Lower leg skin (tissue), 3 donors: ENCODE data around the gene CALML3.

Source experiments
- POLR2A ChIP-seq, 2 donors: fragments of 450-650 bp; IDR thresholded peaks; one replicate each; pipeline ENCODE4 v1.6.1; 2016 to 2017; ENCODE audit warnings: antibody characterized with exemption in 2 of 2, mild to moderate bottlenecking in 1 of 2, moderate library complexity in 1 of 2
- TF ChIP-seq, protein P1 (sequence below), 3 donors: fragments of 450-650 bp; IDR thresholded peaks; one replicate each; pipeline ENCODE4 v1.5.1; 2016; ENCODE audit warnings: antibody characterized with exemption in 3 of 3, mild to moderate bottlenecking in 3 of 3, moderate library complexity in 2 of 3

DNA sequence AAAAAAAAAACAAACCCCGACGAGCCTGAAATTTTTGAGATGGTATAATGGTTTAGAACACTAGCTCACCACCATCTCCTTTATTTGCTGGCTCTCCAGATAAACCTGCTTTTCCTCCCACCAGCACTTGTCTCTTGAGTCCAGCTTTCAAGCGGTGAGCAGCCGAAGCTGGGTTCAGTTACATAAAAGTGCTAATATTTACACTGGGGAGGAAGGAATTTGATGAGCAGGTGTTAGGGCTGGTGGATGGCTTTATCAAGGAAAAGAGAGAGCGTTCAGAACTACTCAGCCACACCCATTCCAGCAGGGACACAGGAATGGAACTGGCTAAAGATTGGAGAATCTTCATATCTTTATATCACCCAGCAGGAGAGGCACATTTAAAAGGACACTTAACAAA, 6.6 kb upstream of the CALML3 start:
- TF ChIP-seq, protein P1, sequence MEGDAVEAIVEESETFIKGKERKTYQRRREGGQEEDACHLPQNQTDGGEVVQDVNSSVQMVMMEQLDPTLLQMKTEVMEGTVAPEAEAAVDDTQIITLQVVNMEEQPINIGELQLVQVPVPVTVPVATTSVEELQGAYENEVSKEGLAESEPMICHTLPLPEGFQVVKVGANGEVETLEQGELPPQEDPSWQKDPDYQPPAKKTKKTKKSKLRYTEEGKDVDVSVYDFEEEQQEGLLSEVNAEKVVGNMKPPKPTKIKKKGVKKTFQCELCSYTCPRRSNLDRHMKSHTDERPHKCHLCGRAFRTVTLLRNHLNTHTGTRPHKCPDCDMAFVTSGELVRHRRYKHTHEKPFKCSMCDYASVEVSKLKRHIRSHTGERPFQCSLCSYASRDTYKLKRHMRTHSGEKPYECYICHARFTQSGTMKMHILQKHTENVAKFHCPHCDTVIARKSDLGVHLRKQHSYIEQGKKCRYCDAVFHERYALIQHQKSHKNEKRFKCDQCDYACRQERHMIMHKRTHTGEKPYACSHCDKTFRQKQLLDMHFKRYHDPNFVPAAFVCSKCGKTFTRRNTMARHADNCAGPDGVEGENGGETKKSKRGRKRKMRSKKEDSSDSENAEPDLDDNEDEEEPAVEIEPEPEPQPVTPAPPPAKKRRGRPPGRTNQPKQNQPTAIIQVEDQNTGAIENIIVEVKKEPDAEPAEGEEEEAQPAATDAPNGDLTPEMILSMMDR (IDR thresholded peaks at IDR 0.05) = no peak
- no peak for TF ChIP-seq POLR2A (IDR thresholded peaks at IDR 0.05)
